Mesendoderm (in vitro differentiated cells): ENCODE results near the gene FAM120B.

ENCODE experiments used
- DNase-seq: peaks from one replicate; pipeline ENCODE4 v3.0.0; 2013
- H2AK5ac ChIP-seq: 2 replicates; pipeline ENCODE4 v1.6.1; 2013; ENCODE audit warnings: low read length, inconsistent platforms
- H2BK120ac ChIP-seq: 2 replicates; pipeline ENCODE4 v1.6.1; 2013; ENCODE audit warnings: low read depth, mild to moderate bottlenecking, low read length, moderate library complexity, mixed read lengths
- H2BK15ac ChIP-seq: replicated peaks from 2 replicates; pipeline ENCODE4 v1.6.1; 2013; ENCODE audit warnings: low read depth, mild to moderate bottlenecking, moderate library complexity
- H2BK5ac ChIP-seq: 2 replicates; pipeline ENCODE4 v1.6.1; 2013; ENCODE audit warnings: low read length, inconsistent platforms
- H3K18ac ChIP-seq: 2 replicates; pipeline ENCODE4 v1.6.1; 2013; ENCODE audit warnings: mild to moderate bottlenecking, low read length, mixed read lengths
- H3K23ac ChIP-seq: one replicate; pipeline ENCODE4 v1.6.1; 2013; ENCODE audit warnings: low read length
- H3K27ac ChIP-seq: 2 replicates; pipeline ENCODE4 v1.5.1; 2013; ENCODE audit warnings: low read depth, mild to moderate bottlenecking, inconsistent platforms, low read length, moderate library complexity
- H3K27me3 ChIP-seq: 2 replicates; pipeline ENCODE4 v1.6.1; 2013; ENCODE audit warnings: low read length, control low read depth, mild to moderate bottlenecking, inconsistent platforms; ENCODE audit not compliant: insufficient read depth, poor library complexity
- H3K36me3 ChIP-seq: 2 replicates; pipeline ENCODE4 v1.6.1; 2013; ENCODE audit warnings: low read length, inconsistent platforms; ENCODE audit not compliant: control insufficient read depth, insufficient read depth
- H3K4ac ChIP-seq: one replicate; pipeline ENCODE4 v1.6.1; 2013; ENCODE audit warnings: low read depth, mild to moderate bottlenecking, low read length, moderate library complexity
- H3K4me1 ChIP-seq: 2 replicates; pipeline ENCODE4 v1.6.1; 2013; ENCODE audit warnings: low read depth, low read length, inconsistent platforms; ENCODE audit not compliant: control insufficient read depth
- H3K4me2 ChIP-seq: 2 replicates; pipeline ENCODE4 v1.6.1; 2013; ENCODE audit warnings: low read length
- H3K4me3 ChIP-seq: 2 replicates; pipeline ENCODE4 v1.5.1; 2013; ENCODE audit warnings: mild to moderate bottlenecking, low read length
- H3K56ac ChIP-seq: one replicate; pipeline ENCODE4 v1.6.1; 2013; ENCODE audit warnings: low read length
- H3K79me1 ChIP-seq: 2 replicates; pipeline ENCODE4 v1.6.1; 2013; ENCODE audit warnings: low read length, inconsistent platforms
- H3K79me2 ChIP-seq: 2 replicates; pipeline ENCODE4 v1.6.1; 2013; ENCODE audit warnings: mild to moderate bottlenecking, low read length; ENCODE audit not compliant: control insufficient read depth, insufficient read depth
- H3K9ac ChIP-seq: 2 replicates; pipeline ENCODE4 v1.6.1; 2013; ENCODE audit warnings: low read length, inconsistent platforms
- H4K5ac ChIP-seq: one replicate; pipeline ENCODE4 v1.6.1; 2013; ENCODE audit warnings: low read length
- H4K8ac ChIP-seq: one replicate; pipeline ENCODE4 v1.6.1; 2013; ENCODE audit warnings: low read depth, mild to moderate bottlenecking, control low read depth, low read length, moderate library complexity
- WGBS: extraction: QIAGEN DNeasy Blood & Tissue Kit; methylation state at CpG from one replicate; pipeline ENCODE4 v1.1.7; 2013; ENCODE audit warnings: low lambda C conversion rate, missing lambda C conversion rate; ENCODE audit not compliant: insufficient coverage; ENCODE audit errors: extremely low coverage; 5-methylcytosine and 5-hydroxymethylcytosine counted together

Gene FAM120B

DNA sequence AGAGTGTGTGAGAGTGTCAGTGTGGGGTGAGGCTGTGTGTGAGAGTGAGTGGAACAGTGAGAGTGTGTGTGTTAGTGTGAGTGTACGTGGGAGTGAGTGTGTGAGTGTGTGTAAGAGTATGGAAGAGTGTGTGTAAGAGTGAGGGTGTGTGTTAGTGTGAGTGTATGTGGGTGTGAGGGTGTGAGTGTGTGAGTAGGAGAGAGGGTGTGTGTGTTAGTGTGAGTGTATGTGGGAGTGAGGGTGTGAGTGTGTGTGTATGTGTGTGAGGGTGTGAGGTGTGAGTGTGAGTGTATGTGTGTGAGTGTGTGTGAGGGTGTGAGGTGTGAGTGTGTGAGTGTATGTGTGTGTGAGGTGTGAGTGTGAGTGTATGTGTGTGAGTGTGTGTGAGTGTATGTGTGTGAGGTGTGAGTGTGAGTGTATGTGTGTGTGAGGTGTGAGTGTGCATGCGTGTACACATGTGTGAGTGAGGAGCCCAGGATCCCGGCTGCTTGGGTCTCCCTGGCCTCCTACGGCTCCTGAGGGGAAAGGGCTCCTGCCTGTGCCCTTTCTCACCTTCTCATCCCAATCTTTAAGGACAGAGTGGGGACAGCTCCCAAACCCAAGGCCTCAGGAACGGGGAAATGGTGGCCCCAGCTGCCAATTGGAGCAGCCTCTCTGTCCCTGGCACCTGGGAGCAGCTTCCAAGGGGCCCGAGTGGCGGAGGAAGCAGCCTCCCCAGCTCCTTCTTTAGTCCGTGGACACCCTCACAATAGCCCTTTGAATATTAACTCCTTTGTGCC lies 146.4 kb downstream of the FAM120B start:
- H3K4me3 ChIP-seq, result no peak overlapping the region
- H2BK120ac ChIP-seq, result no peak overlapping the region
- H3K56ac ChIP-seq, result no peak overlapping the region
- no peak overlapping the region for H3K18ac ChIP-seq
- H3K23ac ChIP-seq, result no peak overlapping the region
- H3K27ac ChIP-seq, result no peak overlapping the region
- H2BK15ac ChIP-seq, result no peak overlapping the region
- H3K79me2 ChIP-seq, result no peaks in the 10 kb centered on the region
- no peak overlapping the region for H3K4ac ChIP-seq
- no peak overlapping the region for H2AK5ac ChIP-seq
- no peak for DNase-seq
- no peak overlapping the region for H2BK5ac ChIP-seq
- H4K5ac ChIP-seq, result no peak overlapping the region
- no peak overlapping the region for H3K4me2 ChIP-seq
- no peaks in the 10 kb centered on the region for H3K4me1 ChIP-seq
- 100% methylated on average over 1 of the region's 8 CpGs for WGBS
- no peaks in the 10 kb centered on the region for H3K27me3 ChIP-seq
- H3K9ac ChIP-seq, result no peak overlapping the region
- no peaks in the 10 kb centered on the region for H3K79me1 ChIP-seq
- no peak overlapping the region for H4K8ac ChIP-seq
- H3K36me3 ChIP-seq, result no peaks in the 10 kb centered on the region

DNA sequence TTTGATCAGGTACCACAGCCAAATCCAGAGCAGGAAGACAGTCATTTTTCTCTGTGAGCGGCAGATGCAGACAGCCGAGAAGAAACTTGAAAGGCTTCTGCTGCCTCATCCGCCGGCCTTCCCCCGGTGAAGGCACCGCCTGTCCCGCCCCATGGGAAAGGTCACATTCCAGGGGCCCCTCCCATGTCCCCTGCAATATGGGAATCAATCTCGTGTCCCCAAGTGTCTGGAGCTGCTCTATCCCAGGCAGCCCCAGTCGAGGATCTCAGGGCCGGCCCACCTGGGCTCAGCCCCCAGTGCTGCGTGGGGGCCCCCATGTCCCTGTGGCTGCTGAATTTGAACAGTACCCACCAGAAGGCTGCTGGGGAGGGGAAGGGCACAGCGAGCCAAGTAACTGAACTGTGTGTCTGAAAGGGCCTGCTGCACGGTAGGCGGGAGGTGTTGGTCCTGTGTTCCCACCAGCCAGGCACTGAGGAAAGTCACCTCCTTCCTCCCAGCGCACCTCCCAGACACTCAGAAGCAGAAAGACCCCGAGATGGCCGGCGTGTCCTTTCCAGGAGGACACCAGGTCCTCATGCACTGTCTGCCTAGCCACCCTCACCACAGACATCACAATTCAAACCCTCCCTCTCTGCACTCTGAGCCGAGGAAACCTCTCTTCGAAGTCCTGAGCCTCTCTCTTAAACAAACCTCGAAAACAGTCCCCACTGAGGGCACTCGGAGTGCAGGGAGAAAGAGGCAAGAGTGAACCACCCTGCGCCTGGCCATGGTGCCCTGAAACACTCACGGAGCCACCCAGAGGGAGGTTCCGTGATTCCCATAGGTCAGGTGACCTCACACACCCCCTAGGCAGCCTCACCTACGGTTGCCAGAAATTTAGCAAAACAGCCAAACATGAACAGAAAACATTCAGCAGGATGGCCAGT lies 147.3 kb downstream of the FAM120B start:
- Histone ChIP-seq H4K5ac (no peak overlapping the region), H3K79me2 (no peaks in the 10 kb centered on the region), H3K23ac (no peak overlapping the region), H2BK120ac (no peak overlapping the region), H3K4ac (no peak overlapping the region), H3K79me1 (no peaks in the 10 kb centered on the region), H3K56ac (peak overlapping the region; percentile 7), H3K4me3 (no peak overlapping the region), H4K8ac (no peak overlapping the region), H3K9ac (no peak overlapping the region), H2BK15ac (no peak overlapping the region), H3K4me1 (no peaks in the 10 kb centered on the region), H2AK5ac (no peak overlapping the region), H3K27me3 (no peaks in the 10 kb centered on the region), H3K27ac (no peak overlapping the region), H3K4me2 (no peak overlapping the region), H3K36me3 (no peaks in the 10 kb centered on the region), H3K18ac (no peak overlapping the region), H2BK5ac (no peak overlapping the region)
- no CpG with 5 or more reads among the region's 26 CpGs for WGBS
- no peak for DNase-seq

DNA sequence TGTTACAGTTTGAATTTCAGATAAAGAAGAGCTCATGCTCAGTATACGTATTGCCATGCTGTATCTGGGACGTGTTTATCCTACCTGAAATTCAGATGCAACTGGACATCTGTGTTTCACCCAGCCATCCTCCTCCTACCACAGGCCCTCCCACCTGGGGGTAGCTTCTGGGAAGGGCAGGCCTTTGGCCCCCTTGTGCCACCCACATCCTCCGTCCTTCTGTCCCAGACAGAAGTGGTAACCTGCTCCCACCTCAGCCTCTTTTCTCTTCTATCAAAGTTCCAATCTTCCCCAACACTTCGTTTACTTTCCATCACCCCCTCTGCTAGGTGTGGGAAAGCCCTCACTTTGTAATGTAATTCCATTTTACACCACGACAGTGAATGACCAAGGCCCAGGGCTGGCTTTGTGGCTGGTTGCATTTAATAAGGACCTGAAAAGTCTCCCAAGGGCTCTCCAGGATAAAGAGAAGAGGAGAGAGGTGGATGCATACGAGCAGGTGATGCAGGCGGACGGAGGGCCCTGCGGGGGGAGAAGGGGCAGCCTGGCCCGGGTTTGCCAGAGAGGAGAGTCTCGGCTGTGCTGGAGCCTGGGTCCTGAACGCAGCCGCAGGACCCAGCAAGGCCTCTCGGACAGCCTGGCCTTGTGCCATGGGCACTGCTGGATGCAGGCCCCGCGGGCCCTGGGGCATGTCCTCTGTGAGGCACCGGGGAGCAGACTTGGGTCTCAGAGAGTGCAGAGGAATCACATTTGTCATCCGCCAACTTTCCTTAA lies 148.1 kb downstream of the FAM120B start:
- no peak overlapping the region for H3K27ac ChIP-seq
- no peak overlapping the region for H3K18ac ChIP-seq
- no peak overlapping the region for H3K56ac ChIP-seq
- DNase-seq, result no peak
- H4K8ac ChIP-seq, result no peak overlapping the region
- no peak overlapping the region for H3K9ac ChIP-seq
- H3K23ac ChIP-seq, result no peak overlapping the region
- no peak overlapping the region for H4K5ac ChIP-seq
- H3K27me3 ChIP-seq, result no peaks in the 10 kb centered on the region
- H2AK5ac ChIP-seq, result no peak overlapping the region
- no peaks in the 10 kb centered on the region for H3K36me3 ChIP-seq
- H3K79me1 ChIP-seq, result no peaks in the 10 kb centered on the region
- no peak overlapping the region for H3K4ac ChIP-seq
- no peak overlapping the region for H3K4me2 ChIP-seq
- no peak overlapping the region for H2BK15ac ChIP-seq
- no peaks in the 10 kb centered on the region for H3K79me2 ChIP-seq
- no CpG with 5 or more reads among the region's 18 CpGs for WGBS
- no peaks in the 10 kb centered on the region for H3K4me1 ChIP-seq
- no peak overlapping the region for H2BK5ac ChIP-seq
- no peak overlapping the region for H2BK120ac ChIP-seq
- H3K4me3 ChIP-seq, result no peak overlapping the region

DNA sequence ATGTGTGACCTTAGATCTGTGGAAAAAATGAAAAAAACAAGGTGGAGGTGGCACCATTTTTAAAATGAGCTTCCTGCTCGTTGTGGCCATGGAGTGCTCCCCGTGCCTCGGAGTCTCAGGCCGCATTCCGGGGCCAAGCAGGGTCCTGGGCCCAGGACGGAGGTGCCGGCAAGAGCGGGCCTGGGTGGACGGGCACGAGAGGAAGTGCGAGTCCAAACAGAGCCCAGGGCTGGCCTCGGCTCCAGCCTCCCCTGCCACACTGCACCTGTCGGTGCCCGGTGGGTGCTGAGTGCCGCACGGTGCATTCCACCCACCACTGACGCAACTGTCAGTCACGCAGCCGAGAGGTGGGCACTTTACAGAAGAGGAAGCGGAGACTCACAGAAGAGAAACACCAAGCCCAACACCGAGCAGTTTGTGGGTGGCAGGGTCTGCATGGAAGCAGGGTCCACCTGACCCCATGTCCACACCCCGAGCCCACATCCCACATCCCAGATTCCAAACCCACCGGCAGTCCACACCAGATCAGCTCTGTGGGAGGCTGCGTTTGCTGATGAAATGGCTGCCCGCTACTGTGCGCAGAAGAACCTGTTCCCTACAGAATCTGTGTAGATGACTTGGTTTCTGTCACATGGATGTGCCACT lies 148.9 kb downstream of the FAM120B start:
- H3K56ac ChIP-seq, result no peak overlapping the region
- H3K4me2 ChIP-seq, result no peak overlapping the region
- WGBS, result no CpG with 5 or more reads among the region's 26 CpGs
- H3K27me3 ChIP-seq, result no peaks in the 10 kb centered on the region
- H3K18ac ChIP-seq, result no peak overlapping the region
- no peaks in the 10 kb centered on the region for H3K4me1 ChIP-seq
- H2BK15ac ChIP-seq, result no peak overlapping the region
- no peak overlapping the region for H2BK5ac ChIP-seq
- no peak overlapping the region for H3K23ac ChIP-seq
- no peak overlapping the region for H3K4me3 ChIP-seq
- H3K36me3 ChIP-seq, result no peaks in the 10 kb centered on the region
- DNase-seq, result no peak
- H3K27ac ChIP-seq, result no peak overlapping the region
- no peaks in the 10 kb centered on the region for H3K79me2 ChIP-seq
- no peak overlapping the region for H3K4ac ChIP-seq
- no peak overlapping the region for H3K9ac ChIP-seq
- H2AK5ac ChIP-seq, result no peak overlapping the region
- H2BK120ac ChIP-seq, result no peak overlapping the region
- H3K79me1 ChIP-seq, result no peaks in the 10 kb centered on the region
- H4K8ac ChIP-seq, result no peak overlapping the region
- H4K5ac ChIP-seq, result no peak overlapping the region

DNA sequence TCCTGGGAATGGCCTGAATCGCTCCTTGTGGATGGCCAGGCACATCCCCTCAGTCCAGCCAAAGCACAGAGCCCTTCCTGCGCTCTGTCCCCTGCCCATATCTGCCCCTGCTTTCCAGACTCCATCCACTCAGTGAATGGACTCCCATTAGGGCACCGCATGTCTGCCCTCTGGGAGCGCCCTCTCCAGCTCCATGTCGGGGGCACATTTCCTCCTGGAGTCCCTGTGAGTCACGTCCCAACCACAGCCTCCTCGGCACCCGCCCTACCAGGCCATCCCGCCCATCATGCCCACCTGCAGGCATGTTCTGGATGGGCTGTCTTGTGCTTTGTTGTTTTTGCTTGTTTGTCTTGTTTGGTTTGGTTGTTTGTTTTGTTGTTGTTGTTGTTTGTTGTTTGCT lies 149.8 kb downstream of the FAM120B start:
- no peaks in the 10 kb centered on the region for H3K79me2 ChIP-seq
- no peak overlapping the region for H3K4me3 ChIP-seq
- H3K23ac ChIP-seq, result no peak overlapping the region
- no peak overlapping the region for H3K27ac ChIP-seq
- H3K4ac ChIP-seq, result no peak overlapping the region
- no peaks in the 10 kb centered on the region for H3K27me3 ChIP-seq
- WGBS, result no CpG with 5 or more reads among the region's 9 CpGs
- H3K9ac ChIP-seq, result no peak overlapping the region
- H3K36me3 ChIP-seq, result no peaks in the 10 kb centered on the region
- H2BK15ac ChIP-seq, result no peak overlapping the region
- no peak overlapping the region for H4K8ac ChIP-seq
- H3K18ac ChIP-seq, result no peak overlapping the region
- H3K4me2 ChIP-seq, result no peak overlapping the region
- H2BK120ac ChIP-seq, result no peak overlapping the region
- no peak for DNase-seq
- no peak overlapping the region for H2BK5ac ChIP-seq
- no peak overlapping the region for H2AK5ac ChIP-seq
- no peaks in the 10 kb centered on the region for H3K79me1 ChIP-seq
- no peaks in the 10 kb centered on the region for H3K4me1 ChIP-seq
- H3K56ac ChIP-seq, result no peak overlapping the region
- no peak overlapping the region for H4K5ac ChIP-seq
